ENCODE results near the gene TEDDM1. TPM values are rescaled to one million over a fixed set of nuclear protein-coding genes. Genes with fewer than 3 reads are reported as not detected.
"Not testable (repeated sequence)": the region's sequence is repeated elsewhere in the genome, so short reads cannot be mapped to it uniquely, and the experiment has no call there.

Gene TEDDM1, protein sequence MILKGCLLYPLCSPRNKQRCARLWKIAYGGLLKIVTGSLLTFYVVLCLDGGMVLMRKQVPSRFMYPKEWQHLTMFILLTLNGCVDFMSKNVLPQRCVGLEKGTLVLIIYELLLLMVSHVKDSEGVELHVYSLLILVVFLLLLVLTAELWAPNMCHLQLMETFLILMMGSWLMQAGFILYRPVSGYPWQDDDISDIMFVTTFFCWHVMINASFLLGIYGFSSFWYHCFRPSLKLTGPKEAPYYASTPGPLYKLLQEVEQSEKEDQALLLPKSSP
- total RNA-seq = not detected

DNA sequence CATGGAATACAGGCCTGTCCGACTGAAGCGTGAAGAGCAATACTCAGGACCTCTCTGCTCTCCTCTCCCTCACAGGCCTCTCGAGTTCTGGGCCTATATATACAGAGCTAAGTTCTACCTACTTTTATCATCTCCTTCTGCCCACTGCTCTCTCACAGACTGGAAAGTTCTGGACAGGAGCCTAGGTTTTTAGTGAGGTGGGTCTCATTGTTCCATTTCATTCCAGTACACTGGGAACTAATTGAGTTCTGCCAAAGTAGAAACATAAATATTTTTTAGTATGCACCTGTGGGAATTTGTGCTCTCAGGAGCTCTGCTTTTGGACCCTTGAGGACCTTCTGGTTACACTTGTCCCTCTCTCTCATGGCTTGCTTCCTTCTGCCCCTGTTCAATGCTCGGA is at the start of gene TEDDM1:
TSS of gene TEDDM1 (minus strand) at position 101 of the 400 bp plus-strand sequence. CDS start 182 bp downstream, outside the sequence.
- TF ChIP-seq, protein P1, sequence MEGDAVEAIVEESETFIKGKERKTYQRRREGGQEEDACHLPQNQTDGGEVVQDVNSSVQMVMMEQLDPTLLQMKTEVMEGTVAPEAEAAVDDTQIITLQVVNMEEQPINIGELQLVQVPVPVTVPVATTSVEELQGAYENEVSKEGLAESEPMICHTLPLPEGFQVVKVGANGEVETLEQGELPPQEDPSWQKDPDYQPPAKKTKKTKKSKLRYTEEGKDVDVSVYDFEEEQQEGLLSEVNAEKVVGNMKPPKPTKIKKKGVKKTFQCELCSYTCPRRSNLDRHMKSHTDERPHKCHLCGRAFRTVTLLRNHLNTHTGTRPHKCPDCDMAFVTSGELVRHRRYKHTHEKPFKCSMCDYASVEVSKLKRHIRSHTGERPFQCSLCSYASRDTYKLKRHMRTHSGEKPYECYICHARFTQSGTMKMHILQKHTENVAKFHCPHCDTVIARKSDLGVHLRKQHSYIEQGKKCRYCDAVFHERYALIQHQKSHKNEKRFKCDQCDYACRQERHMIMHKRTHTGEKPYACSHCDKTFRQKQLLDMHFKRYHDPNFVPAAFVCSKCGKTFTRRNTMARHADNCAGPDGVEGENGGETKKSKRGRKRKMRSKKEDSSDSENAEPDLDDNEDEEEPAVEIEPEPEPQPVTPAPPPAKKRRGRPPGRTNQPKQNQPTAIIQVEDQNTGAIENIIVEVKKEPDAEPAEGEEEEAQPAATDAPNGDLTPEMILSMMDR (IDR thresholded peaks at IDR 0.05) = no peak

DNA sequence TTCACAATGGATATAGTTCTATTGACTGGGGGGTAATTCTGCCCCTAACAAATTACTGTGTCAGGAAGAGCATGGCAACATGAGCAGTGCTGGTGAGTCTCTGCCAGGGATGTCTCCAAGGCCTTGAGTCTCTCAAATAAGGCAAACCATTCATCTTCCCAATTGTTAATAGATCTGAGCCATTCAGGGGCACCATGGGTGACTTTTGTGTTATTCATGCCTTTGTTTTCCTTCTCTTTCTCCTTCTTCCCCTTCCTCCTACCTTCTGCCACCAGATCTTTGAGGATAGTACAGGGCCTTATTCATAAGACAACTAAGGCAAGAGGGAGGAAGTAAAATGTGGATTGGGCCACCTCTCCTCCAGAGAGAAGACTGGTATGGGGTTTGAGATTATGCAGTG is 49.6 kb upstream of the TEDDM1 start, which contains the start of gene RGSL1:
TSS of gene RGSL1 (plus strand) at position 60 of the 400 bp plus-strand sequence. CDS start at position 80, 20 bp downstream.
- Histone ChIP-seq H3K27ac (no peak within 1 kb of the TSS), H3K36me3 (no peaks in the 10 kb centered on the region), H3K4me1 (no peaks in the 10 kb centered on the region), H3K9me3 (no peaks in the 10 kb centered on the region), H3K27me3 (no peaks in the 10 kb centered on the region), H3K4me3 (no peak within 1 kb of the TSS)
- TF ChIP-seq, protein P1 (IDR thresholded peaks at IDR 0.05) = no peak
- DNase-seq (ENCODE audit: low spot score) = no peak

More for the DNA sequence above, at the start of gene TEDDM1:
- Histone ChIP-seq H3K4me3 (no peak within 1 kb of the TSS), H3K36me3 (no peaks in the 10 kb centered on the region), H3K27ac (no peak within 1 kb of the TSS), H3K4me1 (peaks cover 0 to 11% of the 10 kb centered on the region in 2 donors), H3K9me3 (peaks cover 0 to 5% of the 10 kb centered on the region in 2 donors), H3K27me3 (no peaks in the 10 kb centered on the region)
- DNase-seq (ENCODE audit: low spot score) = no peak

DNA sequence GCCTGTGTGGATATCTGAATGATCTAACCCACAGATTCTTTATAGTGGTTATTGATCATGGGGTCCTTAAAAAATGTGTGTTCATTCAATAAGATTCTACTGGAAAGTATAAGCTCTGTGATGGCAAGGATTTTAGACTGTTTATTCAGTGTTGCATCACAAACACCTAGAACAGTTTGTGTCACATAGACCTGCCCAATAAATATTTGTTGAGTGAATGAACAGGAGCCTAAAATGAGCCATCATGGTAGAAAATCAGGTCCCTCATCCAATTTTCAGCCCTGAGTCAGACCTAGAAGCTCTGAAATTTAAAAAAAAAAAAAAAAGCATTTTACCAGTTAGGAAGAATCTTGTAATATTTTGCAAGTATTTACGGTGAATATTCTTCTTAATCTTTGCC is 47.2 kb upstream of the TEDDM1 start:
- Histone ChIP-seq H3K4me3 (no peak overlapping the region), H3K27me3 (no peaks in the 10 kb centered on the region), H3K9me3 (no peaks in the 10 kb centered on the region), H3K4me1 (no peaks in the 10 kb centered on the region), H3K27ac (no peak overlapping the region), H3K36me3 (no peaks in the 10 kb centered on the region)
- TF ChIP-seq, protein P1 (IDR thresholded peaks at IDR 0.05) = no peak
- DNase-seq (ENCODE audit: low spot score) = no peak

DNA sequence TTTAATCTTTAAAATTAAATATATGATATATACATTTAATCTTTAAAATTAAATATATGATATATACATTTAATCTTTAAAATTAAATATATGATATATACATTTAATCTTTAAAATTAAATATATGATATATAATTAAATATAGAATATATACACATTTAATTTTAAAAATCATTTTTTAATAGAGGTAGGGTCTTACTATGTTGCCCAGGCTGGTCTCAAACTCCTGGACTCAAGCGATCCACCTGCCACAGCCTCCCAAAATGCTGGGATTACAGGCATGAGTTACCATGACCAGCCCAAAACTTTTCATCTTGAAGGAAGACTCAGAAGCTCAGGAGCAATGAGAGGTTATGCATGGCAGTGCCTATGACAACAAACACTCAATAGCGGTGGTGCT is 46.7 kb upstream of the TEDDM1 start:
- DNase-seq (ENCODE audit: low spot score); H3K27ac ChIP-seq; H3K4me1 ChIP-seq; H3K9me3 ChIP-seq; H3K36me3 ChIP-seq; H3K4me3 ChIP-seq; H3K27me3 ChIP-seq: not testable (repeated sequence)

DNA sequence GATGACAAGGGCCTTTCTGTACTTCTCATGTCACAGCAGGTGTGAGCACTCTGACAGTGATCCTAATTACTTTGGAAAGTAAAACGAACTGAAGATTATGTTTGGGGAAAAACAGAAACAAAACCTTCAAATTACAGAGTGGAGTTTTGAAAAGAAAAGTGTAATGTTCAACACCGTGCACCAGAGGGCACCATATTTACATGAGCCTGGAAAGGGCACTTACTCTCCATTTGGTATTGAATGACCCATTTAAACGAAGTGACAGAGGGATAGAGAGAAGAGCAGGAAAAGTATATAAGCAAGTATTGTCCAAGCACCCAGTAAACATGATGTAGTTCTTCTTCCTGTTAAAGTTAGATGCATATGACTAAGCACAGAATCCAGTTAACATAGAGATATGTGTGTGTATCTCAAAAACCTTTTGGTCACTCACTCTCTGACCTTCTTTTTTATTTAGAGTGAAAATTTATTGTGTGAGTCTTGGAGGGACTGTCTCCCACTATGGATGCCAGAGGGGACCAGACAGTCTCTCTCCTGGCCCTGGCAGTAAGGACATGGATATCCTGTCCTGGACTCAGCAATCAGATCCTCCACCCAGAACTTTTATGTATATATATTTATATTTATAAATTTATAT is 45.7 kb upstream of the TEDDM1 start:
- no peaks in the 10 kb centered on the region for H3K36me3 ChIP-seq

DNA sequence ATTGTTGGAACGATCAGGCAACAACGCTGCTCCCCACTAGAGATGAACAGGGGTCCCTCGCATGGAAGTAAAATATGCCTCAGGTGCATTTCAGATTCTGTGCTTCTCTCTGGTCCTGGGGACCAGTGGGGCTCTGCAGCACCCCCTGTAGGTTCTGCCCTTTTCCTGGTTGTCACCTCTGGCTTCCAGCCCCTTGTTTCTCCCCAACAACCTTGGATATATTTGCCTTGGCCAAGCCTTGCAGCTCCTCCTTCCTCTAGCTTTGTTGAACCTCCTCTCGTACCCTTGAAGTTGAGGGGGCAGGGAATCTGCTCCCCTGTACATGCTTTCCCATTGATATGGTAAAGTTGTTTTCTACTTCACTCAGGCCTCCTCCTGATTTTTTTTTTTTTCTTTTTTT is 44.0 kb upstream of the TEDDM1 start:
- DNase-seq (ENCODE audit: low spot score) = no peak
- no peak overlapping the region for H3K4me3 ChIP-seq
- no peaks in the 10 kb centered on the region for H3K27me3 ChIP-seq
- no peaks in the 10 kb centered on the region for H3K9me3 ChIP-seq
- no peak overlapping the region for H3K27ac ChIP-seq
- no peaks in the 10 kb centered on the region for H3K36me3 ChIP-seq
- TF ChIP-seq, protein P1 (IDR thresholded peaks at IDR 0.05) = no peak
- no peaks in the 10 kb centered on the region for H3K4me1 ChIP-seq

More for the DNA sequence above, 45.7 kb upstream of the TEDDM1 start:
- Histone ChIP-seq H3K4me1 (no peaks in the 10 kb centered on the region), H3K27ac (no peak overlapping the region), H3K27me3 (no peaks in the 10 kb centered on the region), H3K9me3 (no peaks in the 10 kb centered on the region), H3K4me3 (no peak overlapping the region)
- TF ChIP-seq, protein P1 (IDR thresholded peaks at IDR 0.05) = peak; percentile 38 to 68
- DNase-seq (ENCODE audit: low spot score) = no peak

All from right atrium auricular region (tissue), 2 donors.